Liver (tissue), 9 donors: ENCODE data around the gene BCR. TPM values are rescaled to one million over a fixed set of nuclear protein-coding genes. Genes with fewer than 3 reads are reported as not detected.

Experiments
- DNase-seq: peaks from one replicate; pipeline ENCODE4 v3.0.0-alpha.2; 2017; ENCODE audit warnings: low spot score
- H3K27ac ChIP-seq, 2 donors: one replicate each; pipeline ENCODE4 v1.7.0; 2013; ENCODE audit warnings: inconsistent platforms in 2 of 2, low read length in 2 of 2, control low read depth in 1 of 2, low read depth in 1 of 2, mild to moderate bottlenecking in 1 of 2
- H3K27me3 ChIP-seq, 4 donors: one replicate each; pipeline versions ENCODE4 v1.6.1 to v1.7.0; 2013; ENCODE audit warnings: low read length in 3 of 4, inconsistent platforms in 1 of 4, mild to moderate bottlenecking in 1 of 4, moderate library complexity in 1 of 4; ENCODE audit not compliant: control insufficient read depth in 4 of 4, insufficient read depth in 4 of 4
- H3K36me3 ChIP-seq, 4 donors: one replicate each; pipeline versions ENCODE4 v1.6.1 to v1.7.0; 2013; ENCODE audit warnings: low read length in 3 of 4, mild to moderate bottlenecking in 3 of 4, low read depth in 1 of 4, moderate library complexity in 1 of 4; ENCODE audit not compliant: control insufficient read depth in 4 of 4, insufficient read depth in 3 of 4
- H3K4me1 ChIP-seq, 4 donors: one replicate each; pipeline versions ENCODE4 v1.6.1 to v1.7.0; 2013; ENCODE audit warnings: low read length in 3 of 4, mild to moderate bottlenecking in 3 of 4, moderate library complexity in 1 of 4; ENCODE audit not compliant: control insufficient read depth in 4 of 4, insufficient read depth in 4 of 4
- H3K4me3 ChIP-seq, 3 donors: one replicate each; pipeline versions ENCODE4 v1.6.1 to v1.7.0; 2013; ENCODE audit warnings: low read length in 3 of 3, control low read depth in 1 of 3, low read depth in 1 of 3, mild to moderate bottlenecking in 1 of 3
- H3K9ac ChIP-seq, 2 donors: one replicate each; pipeline ENCODE4 v1.7.0; 2013; ENCODE audit warnings: low read length in 2 of 2, mild to moderate bottlenecking in 2 of 2, moderate library complexity in 2 of 2, control low read depth in 1 of 2, low read depth in 1 of 2
- H3K9me3 ChIP-seq, 4 donors: one replicate each; pipeline versions ENCODE4 v1.6.1 to v1.7.0; 2013; ENCODE audit warnings: low read length in 3 of 4; ENCODE audit not compliant: control insufficient read depth in 4 of 4
- ATF3 ChIP-seq: IDR thresholded peaks from 2 replicates; pipeline ENCODE4 v1.6.1; 2016; ENCODE audit warnings: antibody characterized with exemption
- CTCF ChIP-seq: fragments of 150-350 bp; IDR thresholded peaks from 2 replicates; pipeline ENCODE4 v1.5.1; 2017; ENCODE audit warnings: improper control_type of control experiment, low read depth, low read length; ENCODE audit not compliant: missing input control
- EGR1 ChIP-seq, 2 donors: IDR thresholded peaks; 2 replicates each; pipeline ENCODE4 v1.6.1; 2016 to 2018; ENCODE audit warnings: antibody characterized with exemption in 2 of 2, low read depth in 2 of 2
- FOXA1 ChIP-seq: IDR thresholded peaks from 2 replicates; pipeline ENCODE4 v1.6.1; 2016; ENCODE audit warnings: antibody characterized with exemption
- FOXA2 ChIP-seq: IDR thresholded peaks from 2 replicates; pipeline ENCODE4 v1.6.1; 2016; ENCODE audit warnings: antibody characterized with exemption
- GABPA ChIP-seq, 2 donors: IDR thresholded peaks in 1 of 2; conservative IDR thresholded peaks in 1 of 2; 2 replicates each; pipeline ENCODE4 v1.6.1; 2016; ENCODE audit warnings: antibody characterized with exemption in 2 of 2, mild to moderate bottlenecking in 1 of 2, moderate library complexity in 1 of 2
- HNF4A ChIP-seq, 2 donors: conservative IDR thresholded peaks; 2 replicates each; pipeline ENCODE4 v1.6.1; 2016; ENCODE audit warnings: antibody characterized with exemption in 2 of 2, mild to moderate bottlenecking in 2 of 2
- HNF4G ChIP-seq: IDR thresholded peaks from 2 replicates; pipeline ENCODE4 v1.6.1; 2016; ENCODE audit warnings: antibody characterized with exemption
- JUND ChIP-seq, 2 donors: IDR thresholded peaks; 2 replicates each; pipeline ENCODE4 v1.6.1; 2016; ENCODE audit warnings: antibody characterized with exemption in 2 of 2
- MAX ChIP-seq: IDR thresholded peaks from 2 replicates; pipeline ENCODE4 v1.6.1; 2016; ENCODE audit warnings: antibody characterized with exemption
- NR2F2 ChIP-seq: IDR thresholded peaks from 2 replicates; pipeline ENCODE4 v1.6.1; 2016; ENCODE audit warnings: antibody characterized with exemption
- RAD21 ChIP-seq, 2 donors: IDR thresholded peaks; 2 replicates each; pipeline ENCODE4 v1.6.1; 2016; ENCODE audit warnings: antibody characterized with exemption in 2 of 2, mild to moderate bottlenecking in 2 of 2
- REST ChIP-seq: IDR thresholded peaks from 2 replicates; pipeline ENCODE4 v1.6.1; 2016; ENCODE audit warnings: antibody characterized with exemption, mild to moderate bottlenecking
- RXRA ChIP-seq, 2 donors: IDR thresholded peaks; 2 replicates each; pipeline ENCODE4 v1.6.1; 2017 to 2018; ENCODE audit warnings: antibody characterized with exemption in 2 of 2, mild to moderate bottlenecking in 1 of 2
- SP1 ChIP-seq: IDR thresholded peaks from 2 replicates; pipeline ENCODE4 v1.6.1; 2018; ENCODE audit warnings: antibody characterized with exemption, mild to moderate bottlenecking
- TAF1 ChIP-seq: conservative IDR thresholded peaks from 2 replicates; pipeline ENCODE4 v1.6.1; 2016; ENCODE audit warnings: antibody characterized with exemption, mild to moderate bottlenecking
- YY1 ChIP-seq: IDR thresholded peaks from 2 replicates; pipeline ENCODE4 v1.6.1; 2016; ENCODE audit warnings: antibody characterized with exemption, mild to moderate bottlenecking
- ZBTB33 ChIP-seq: IDR thresholded peaks from 2 replicates; pipeline ENCODE4 v1.6.1; 2016; ENCODE audit warnings: antibody characterized with exemption
- WGBS: extraction: QIAGEN DNeasy Blood & Tissue Kit; methylation state at CpG from one replicate; pipeline ENCODE4 v1.1.7; 2013; 5-methylcytosine and 5-hydroxymethylcytosine counted together
- polyA plus RNA-seq, 2 donors: library from polyadenylated mRNA; stranded (reverse) in 1 of 2; unstranded in 1 of 2; fragments of 200-250 nt in 1 of 2; fragments of >200 nt in 1 of 2; fragmentation: Nextera tagmentation in 1 of 2; extraction: Ambion mirVana in 1 of 2; gene quantifications; one replicate each; pipeline versions ENCODE4 v1.2.1 to v1.2.3, GENCODE V29; 2013 to 2015
- total RNA-seq, 2 donors: library from RNA; depleted of rRNA; stranded (reverse); fragments of >200 nt; gene quantifications; one replicate each; pipeline ENCODE4 v1.2.3, GENCODE V29; 2014
- donor health status: healthy.
- donor health status: healthy.
- donor health status: healthy.
- donor health status: healthy.
- donor health status: healthy.

Gene BCR
- total and polyA plus RNA-seq, 4 donors: 7.4 to 35.6 (median 18.3) TPM

- TF ChIP-seq ZBTB33 (no peak), MAX (no peak), HNF4G (no peak), FOXA1 (no peak), GABPA (IDR thresholded peaks at IDR 0.05 in 1 of 2, conservative IDR thresholded peaks at IDR 0.05 in 1 of 2) (no peak), SP1 (no peak), JUND (IDR thresholded peaks at IDR 0.05) (no peak), HNF4A (conservative IDR thresholded peaks at IDR 0.05) (no peak), EGR1 (IDR thresholded peaks at IDR 0.05; ENCODE audit: low read depth in 2 of 2) (no peak), NR2F2 (no peak), YY1 (no peak)
Observed at GRCh38 chr22:23274146-23274526, 93.8 kb downstream of the BCR start (continued).

GRCh38 chr22:23274891-23275694, 94.8 kb downstream of the BCR start:
- Histone ChIP-seq H3K36me3 (peaks cover 5 to 50% (median 12%) of the 10 kb centered on the region in 4 donors), H3K4me1 (no peaks in the 10 kb centered on the region)

More at GRCh38 chr22:23274891-23275694, 94.8 kb downstream of the BCR start:
- H3K9me3 ChIP-seq: no peaks in the 10 kb centered on the region
- DNase-seq: no peak
- WGBS: 98% methylated on average over 15 of the region's 15 CpGs
- no peaks in the 10 kb centered on the region for H3K27me3 ChIP-seq
- no peak overlapping the region for H3K27ac ChIP-seq
- H3K9ac ChIP-seq: no peak overlapping the region
- TF ChIP-seq REST (no peak), CTCF (no peak), MAX (no peak), SP1 (no peak), ATF3 (no peak), JUND (IDR thresholded peaks at IDR 0.05) (no peak), RXRA (IDR thresholded peaks at IDR 0.05) (no peak), RAD21 (IDR thresholded peaks at IDR 0.05) (no peak), FOXA2 (no peak), EGR1 (IDR thresholded peaks at IDR 0.05; ENCODE audit: low read depth in 2 of 2) (no peak), GABPA (IDR thresholded peaks at IDR 0.05 in 1 of 2, conservative IDR thresholded peaks at IDR 0.05 in 1 of 2) (no peak), HNF4G (no peak), TAF1 (no peak), HNF4A (conservative IDR thresholded peaks at IDR 0.05) (no peak), NR2F2 (no peak), FOXA1 (no peak), YY1 (no peak), ZBTB33 (no peak)
- no peak overlapping the region for H3K4me3 ChIP-seq
